Epidermal melanocyte (primary cell): ENCODE results near the gene PPP1R7.
"Not testable (repeated sequence)": the region's sequence is repeated elsewhere in the genome, so short reads cannot be mapped to it uniquely, and the experiment has no call there.

Experiments used
- DNase-seq: peaks from one replicate; pipeline ENCODE4 v3.0.0; 2011; ENCODE audit warnings: low spot score; ENCODE audit not compliant: insufficient read length

Gene PPP1R7

GRCh38 chr2:241191081-241191480 is 40.8 kb downstream of the PPP1R7 start:
- DNase-seq = no peak

GRCh38 chr2:241193271-241193670 is 43.0 kb downstream of the PPP1R7 start:
- no peak for DNase-seq

GRCh38 chr2:241194811-241195210 is 44.5 kb downstream of the PPP1R7 start:
- no peak for DNase-seq

- DNase-seq = no peak
Observed at GRCh38 chr2:241195506-241196130, 45.4 kb downstream of the PPP1R7 start.

DNA sequence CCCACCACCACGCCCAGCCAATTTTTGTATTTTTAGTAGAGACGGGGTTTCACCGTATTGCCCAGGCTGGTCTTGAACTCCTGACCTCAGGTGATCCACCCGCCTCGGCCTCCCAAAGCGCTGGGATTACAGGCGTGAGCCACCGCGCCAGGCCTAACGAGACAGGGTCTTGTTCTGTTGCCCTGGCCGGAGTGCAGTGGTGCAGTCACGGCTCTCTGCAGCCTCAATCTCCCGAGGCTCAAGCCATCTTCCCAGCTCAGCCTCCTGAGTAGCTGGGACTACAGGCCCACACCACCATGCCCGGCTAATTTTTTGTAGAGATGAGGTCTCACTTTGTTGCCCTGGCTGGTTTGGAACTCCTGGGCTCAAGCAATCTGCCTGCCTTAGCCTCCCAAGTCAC is 47.0 kb downstream of the PPP1R7 start:
- not testable (repeated sequence) for DNase-seq

GRCh38 chr2:241197947-241198346 is 47.7 kb downstream of the PPP1R7 start:
- DNase-seq = no peak

GRCh38 chr2:241198381-241199279 is 48.4 kb downstream of the PPP1R7 start:
- DNase-seq = no peak

GRCh38 chr2:241199286-241199685 is 49.0 kb downstream of the PPP1R7 start:
- DNase-seq = no peak

DNA sequence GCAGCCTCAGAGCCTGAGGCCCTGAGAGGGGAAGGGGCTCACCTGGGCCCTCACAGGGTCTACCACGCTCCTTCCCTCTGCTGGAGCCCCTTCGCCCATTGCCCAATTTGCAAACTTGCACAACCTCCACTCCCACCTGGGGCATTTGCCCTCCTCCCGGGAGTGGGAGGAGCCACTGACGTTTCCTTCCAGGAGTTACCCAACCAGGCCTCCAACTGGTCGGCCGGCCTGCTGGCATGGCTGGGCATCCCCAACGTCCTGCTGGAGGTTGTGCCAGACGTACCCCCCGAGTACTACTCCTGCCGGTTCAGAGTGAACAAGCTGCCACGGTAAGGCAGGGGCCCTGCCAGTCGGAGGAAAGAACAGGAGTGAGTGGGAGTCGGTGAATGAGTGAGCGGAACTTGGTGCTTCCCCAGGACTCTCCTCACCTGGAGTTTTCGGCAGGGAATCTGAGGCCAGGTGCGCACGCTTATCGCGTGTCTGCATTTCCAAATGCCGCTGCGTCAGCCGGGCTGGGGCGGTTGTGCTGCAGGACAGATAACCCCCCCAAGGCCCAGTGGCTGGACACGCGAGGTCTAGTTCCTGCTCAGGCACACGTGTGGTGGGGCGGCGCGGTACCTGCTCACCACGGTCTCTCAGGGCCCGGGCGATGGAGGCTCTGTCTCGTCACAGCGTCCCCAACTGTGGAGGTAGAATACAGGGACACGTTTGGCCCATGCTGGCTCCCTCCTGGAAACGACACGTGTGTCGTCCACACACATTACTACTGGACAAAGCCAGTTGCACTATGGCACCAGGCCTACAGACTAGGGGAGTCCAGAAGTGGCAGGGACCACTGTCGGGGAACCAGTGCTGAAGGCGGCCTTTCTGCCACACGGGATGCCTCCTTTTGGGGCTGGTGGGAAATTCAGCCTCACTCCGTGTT is 49.9 kb downstream of the PPP1R7 start:
- DNase-seq = no peak

GRCh38 chr2:241200822-241201395 is 50.6 kb downstream of the PPP1R7 start:
- no peak for DNase-seq

- DNase-seq = no peak
Observed at GRCh38 chr2:241201445-241202267, 51.4 kb downstream of the PPP1R7 start.

DNA sequence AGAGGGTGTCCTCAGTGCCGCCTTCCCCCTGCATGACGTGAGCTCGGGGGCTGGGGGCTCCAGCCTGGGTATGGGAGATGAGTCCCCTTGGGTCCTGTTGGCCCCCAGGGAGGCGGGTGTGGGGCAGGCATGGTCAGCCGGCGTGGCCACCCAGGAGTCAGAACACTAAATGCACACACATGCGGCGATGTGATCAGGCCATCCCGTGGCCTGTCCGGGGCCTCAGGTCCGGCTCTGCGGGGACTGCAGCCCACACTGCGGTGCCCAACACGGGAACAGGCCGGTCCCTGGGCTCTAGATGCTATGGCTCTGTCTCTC is 52.0 kb downstream of the PPP1R7 start:
- no peak for DNase-seq

- DNase-seq = no peak
Observed at GRCh38 chr2:241202681-241203080, 52.4 kb downstream of the PPP1R7 start.

DNA sequence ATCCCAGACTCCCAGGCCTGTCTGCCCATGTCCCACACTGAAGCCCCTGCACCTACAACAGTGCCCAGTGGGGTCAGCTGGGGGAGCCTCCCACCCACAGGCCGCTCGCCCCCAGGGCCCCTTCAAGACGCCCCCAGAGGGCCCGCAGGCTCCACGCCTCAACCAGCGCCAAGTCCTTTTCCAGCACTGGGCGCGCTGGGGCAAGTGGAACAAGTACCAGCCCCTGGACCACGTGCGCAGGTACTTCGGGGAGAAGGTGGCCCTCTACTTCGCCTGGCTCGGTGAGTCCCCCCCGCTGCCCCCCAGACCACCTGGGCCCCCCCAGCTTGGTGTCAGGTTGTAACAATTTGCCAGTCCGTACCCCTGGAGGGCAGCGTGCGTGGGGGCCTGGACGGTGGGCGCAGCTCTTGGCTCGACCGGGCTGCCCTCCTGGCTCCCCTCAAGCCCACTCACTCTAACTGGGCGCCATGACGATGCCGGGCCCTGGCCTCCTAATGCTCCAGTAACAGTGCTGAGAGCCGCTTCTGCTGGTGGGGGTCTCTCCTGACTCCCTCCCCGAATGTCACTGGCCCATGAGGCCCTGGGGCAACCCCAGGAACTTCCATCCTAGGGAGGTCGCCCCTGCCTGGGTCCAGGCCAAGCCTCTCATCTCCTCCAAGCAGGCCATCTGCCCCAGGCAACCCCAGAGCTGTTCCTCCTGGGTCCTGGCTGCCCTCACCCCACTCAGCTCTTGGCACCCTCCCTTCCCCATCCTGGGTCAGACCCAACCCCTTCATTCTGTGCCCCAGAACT is 53.1 kb downstream of the PPP1R7 start:
- DNase-seq = no peak

- DNase-seq = no peak
Observed at GRCh38 chr2:241204010-241204384, 53.7 kb downstream of the PPP1R7 start.

DNA sequence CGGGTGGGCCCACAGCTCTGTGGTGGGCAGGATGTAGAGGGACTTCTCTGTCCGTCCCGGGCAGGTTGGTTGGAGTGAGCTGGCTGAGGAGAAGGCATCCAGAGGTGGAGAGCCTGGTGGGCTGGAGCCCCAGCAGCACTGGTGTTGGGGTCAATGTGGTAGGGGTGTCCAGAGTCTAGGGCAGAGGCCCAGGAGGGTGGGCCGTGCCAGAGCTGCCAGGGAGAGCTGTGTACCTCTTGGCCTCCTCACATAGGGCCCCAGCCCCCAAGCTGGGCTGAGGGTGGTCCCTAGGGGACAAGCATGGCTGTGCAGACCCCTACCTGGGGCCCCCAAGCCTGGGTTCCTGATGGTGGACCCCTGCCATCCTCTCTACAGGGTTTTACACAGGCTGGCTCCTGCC is 54.2 kb downstream of the PPP1R7 start:
- no peak for DNase-seq

GRCh38 chr2:241205086-241205485 is 54.8 kb downstream of the PPP1R7 start:
- no peak for DNase-seq

- no peak for DNase-seq
Observed at GRCh38 chr2:241207151-241207550, 56.9 kb downstream of the PPP1R7 start.

GRCh38 chr2:241207641-241208040 is 57.4 kb downstream of the PPP1R7 start:
- DNase-seq = no peak

DNA sequence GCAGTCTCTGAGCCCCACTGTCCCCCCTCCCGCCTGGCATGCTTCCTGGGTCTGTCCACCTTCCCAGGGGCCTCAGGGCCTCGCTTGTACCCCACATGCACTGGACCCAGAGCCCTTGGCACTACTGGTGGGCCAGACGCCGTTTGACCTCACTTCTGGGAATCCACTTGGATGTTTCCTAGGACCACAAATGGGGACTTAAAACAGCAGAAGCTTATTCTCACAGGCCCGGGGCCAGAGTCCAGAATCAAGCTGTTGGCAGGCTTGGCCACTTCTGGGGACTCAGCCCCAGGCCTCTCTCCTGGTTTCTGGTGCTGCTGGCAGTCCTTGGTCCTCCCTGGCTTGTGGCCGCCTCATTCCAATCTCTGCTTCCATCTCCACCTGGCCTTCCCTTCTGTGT is 57.8 kb downstream of the PPP1R7 start:
- no peak for DNase-seq
